IPS-18a (cell line): ENCODE results near the gene CST9.
"Not testable (repeated sequence)": the region's sequence is repeated elsewhere in the genome, so short reads cannot be mapped to it uniquely, and the experiment has no call there.

Source experiments
- H3K27ac ChIP-seq: one replicate; pipeline ENCODE4 v1.5.1; 2013; ENCODE audit warnings: low read length
- H3K27me3 ChIP-seq: one replicate; pipeline ENCODE4 v1.6.1; 2013; ENCODE audit warnings: mild to moderate bottlenecking, low read length; ENCODE audit not compliant: control insufficient read depth, insufficient read depth
- H3K36me3 ChIP-seq: one replicate; pipeline ENCODE4 v1.6.1; 2013; ENCODE audit warnings: low read depth, low read length; ENCODE audit not compliant: control insufficient read depth
- H3K4me1 ChIP-seq: one replicate; pipeline ENCODE4 v1.6.1; 2013; ENCODE audit warnings: low read depth, low read length; ENCODE audit not compliant: control insufficient read depth
- H3K4me3 ChIP-seq: one replicate; pipeline ENCODE4 v1.5.1; 2013; ENCODE audit warnings: low read length
- H3K9ac ChIP-seq: one replicate; pipeline ENCODE4 v1.6.1; 2013; ENCODE audit warnings: mild to moderate bottlenecking, low read length, moderate library complexity
- H3K9me3 ChIP-seq: one replicate; pipeline ENCODE4 v1.6.1; 2013; ENCODE audit warnings: low read depth, low read length; ENCODE audit not compliant: control insufficient read depth

The CST9 gene

GRCh38 chr20:23636182-23636907 is 30.6 kb upstream of the CST9 start:
- Histone ChIP-seq H3K9ac (no peak overlapping the region), H3K4me3 (peak overlapping the region; percentile 57)

GRCh38 chr20:23635768-23636090 is 30.0 kb upstream of the CST9 start:
- not testable (repeated sequence) for H3K27ac ChIP-seq, H3K4me1 ChIP-seq, H3K9ac ChIP-seq

More at GRCh38 chr20:23636182-23636907, 30.6 kb upstream of the CST9 start:
- Histone ChIP-seq H3K36me3 (no peaks in the 10 kb centered on the region), H3K9me3 (no peaks in the 10 kb centered on the region), H3K27me3 (peaks cover 12% of the 10 kb centered on the region), H3K27ac (no peak overlapping the region), H3K4me1 (peaks cover 7% of the 10 kb centered on the region)

GRCh38 chr20:23634985-23635767 is 29.5 kb upstream of the CST9 start:
- no peak overlapping the region for H3K9ac ChIP-seq
- no peak overlapping the region for H3K4me3 ChIP-seq
- no peak overlapping the region for H3K27ac ChIP-seq

More at GRCh38 chr20:23635768-23636090, 30.0 kb upstream of the CST9 start:
- not testable (repeated sequence) for H3K4me3 ChIP-seq, H3K36me3 ChIP-seq, H3K9me3 ChIP-seq
- H3K27me3 ChIP-seq = peaks cover 12% of the 10 kb centered on the region

GRCh38 chr20:23634044-23634801 is 28.5 kb upstream of the CST9 start:
- H3K4me1 ChIP-seq = peaks cover 7% of the 10 kb centered on the region
- no peak overlapping the region for H3K4me3 ChIP-seq
- no peaks in the 10 kb centered on the region for H3K9me3 ChIP-seq
- peaks cover 12% of the 10 kb centered on the region for H3K27me3 ChIP-seq
- no peak overlapping the region for H3K27ac ChIP-seq
- H3K9ac ChIP-seq = no peak overlapping the region
- H3K36me3 ChIP-seq = no peaks in the 10 kb centered on the region

More at GRCh38 chr20:23634985-23635767, 29.5 kb upstream of the CST9 start:
- Histone ChIP-seq H3K9me3 (no peaks in the 10 kb centered on the region), H3K36me3 (no peaks in the 10 kb centered on the region), H3K4me1 (peaks cover 7% of the 10 kb centered on the region), H3K27me3 (peaks cover 12% of the 10 kb centered on the region)

- H3K9me3 ChIP-seq = no peaks in the 10 kb centered on the region
- H3K27ac ChIP-seq = no peak overlapping the region
- H3K27me3 ChIP-seq = peaks cover 12% of the 10 kb centered on the region
- H3K36me3 ChIP-seq = no peaks in the 10 kb centered on the region
- peaks cover 7% of the 10 kb centered on the region for H3K4me1 ChIP-seq
- H3K9ac ChIP-seq = no peak overlapping the region
- no peak overlapping the region for H3K4me3 ChIP-seq
Measured at GRCh38 chr20:23632711-23633573, 27.2 kb upstream of the CST9 start.

GRCh38 chr20:23631981-23632710 is 26.4 kb upstream of the CST9 start:
- no peak overlapping the region for H3K27ac ChIP-seq
- H3K27me3 ChIP-seq = peaks cover 12% of the 10 kb centered on the region
- no peak overlapping the region for H3K9ac ChIP-seq
- H3K9me3 ChIP-seq = no peaks in the 10 kb centered on the region
- H3K4me3 ChIP-seq = no peak overlapping the region
- H3K4me1 ChIP-seq = peaks cover 7% of the 10 kb centered on the region
- no peaks in the 10 kb centered on the region for H3K36me3 ChIP-seq

- Histone ChIP-seq H3K9ac (no peak overlapping the region), H3K27me3 (peaks cover 4% of the 10 kb centered on the region), H3K27ac (no peak overlapping the region), H3K9me3 (no peaks in the 10 kb centered on the region), H3K4me3 (no peak overlapping the region), H3K4me1 (peaks cover 1% of the 10 kb centered on the region), H3K36me3 (no peaks in the 10 kb centered on the region)
Measured at GRCh38 chr20:23631226-23631822, 25.6 kb upstream of the CST9 start.

- Histone ChIP-seq H3K9me3 (no peaks in the 10 kb centered on the region), H3K4me1 (no peaks in the 10 kb centered on the region), H3K9ac (no peak overlapping the region), H3K27me3 (no peaks in the 10 kb centered on the region), H3K36me3 (no peaks in the 10 kb centered on the region), H3K4me3 (no peak overlapping the region), H3K27ac (no peak overlapping the region)
Measured at GRCh38 chr20:23630392-23630849, 24.7 kb upstream of the CST9 start.

GRCh38 chr20:23629542-23630391 is 24.1 kb upstream of the CST9 start:
- Histone ChIP-seq H3K9ac (no peak overlapping the region), H3K27me3 (no peaks in the 10 kb centered on the region), H3K9me3 (no peaks in the 10 kb centered on the region), H3K27ac (no peak overlapping the region), H3K4me3 (no peak overlapping the region), H3K36me3 (no peaks in the 10 kb centered on the region), H3K4me1 (no peaks in the 10 kb centered on the region)
